ENCODE measurements around the gene EFCAB3. TPM values are rescaled to one million over a fixed set of nuclear protein-coding genes. Genes with fewer than 3 reads are reported as not detected.
"Not testable (repeated sequence)": the region's sequence is repeated elsewhere in the genome, so short reads cannot be mapped to it uniquely, and the experiment has no call there.

The EFCAB3 gene
- total RNA-seq, 1 experiment from 2014 or later, result not detected

GRCh38 chr17:62405451-62405850, 25.1 kb downstream of the EFCAB3 start:
- Mint-ChIP-seq H3K27me3 (ENCODE audit: unreplicated experiment) (peaks cover 32% of the 10 kb centered on the region), H3K9me3 (ENCODE audit: low read depth, unreplicated experiment) (no peaks in the 10 kb centered on the region), H3K4me1 (ENCODE audit: low read depth, unreplicated experiment) (no peaks in the 10 kb centered on the region), H3K27ac (ENCODE audit: unreplicated experiment) (no peak overlapping the region), H3K4me3 (ENCODE audit: low read depth, unreplicated experiment) (no peak overlapping the region), H3K36me3 (ENCODE audit: insufficient read depth, unreplicated experiment) (no peaks in the 10 kb centered on the region)
- BruUV-seq (replicated peaks), result no TSS peak
- intact Hi-C loops (cut with micrococcal nuclease; ENCODE audit: unreplicated experiment), result no loop called here
- CTCF ChIA-PET, result no interaction called here
- TF ChIP-seq CTCF (IDR thresholded peaks at IDR 0.05; ENCODE audit: unreplicated experiment), result no peak
- no peak for DNase-seq

GRCh38 chr17:62413090-62413489, 32.7 kb downstream of the EFCAB3 start:
- H3K4me1 Mint-ChIP-seq (ENCODE audit: low read depth, unreplicated experiment); intact Hi-C loops (cut with micrococcal nuclease; ENCODE audit: unreplicated experiment); H3K27ac Mint-ChIP-seq (ENCODE audit: unreplicated experiment); H3K9me3 Mint-ChIP-seq (ENCODE audit: low read depth, unreplicated experiment); CTCF ChIA-PET; H3K36me3 Mint-ChIP-seq (ENCODE audit: insufficient read depth, unreplicated experiment); H3K4me3 Mint-ChIP-seq (ENCODE audit: low read depth, unreplicated experiment); BruUV-seq (replicated peaks); DNase-seq: not testable (repeated sequence)
- peaks cover 17% of the 10 kb centered on the region for H3K27me3 Mint-ChIP-seq (ENCODE audit: unreplicated experiment)

GRCh38 chr17:62423647-62424461, 43.5 kb downstream of the EFCAB3 start, which contains the start of gene METTL2A:
Gene METTL2A (plus strand): TSS chr17:62423897. CDS start chr17:62423903, 6 bp downstream.
- Mint-ChIP-seq H3K4me3 (ENCODE audit: low read depth, unreplicated experiment) (peak within 1 kb of the TSS; percentile 91), H3K36me3 (ENCODE audit: insufficient read depth, unreplicated experiment) (peaks cover 17% of the 10 kb centered on the region), H3K4me1 (ENCODE audit: low read depth, unreplicated experiment) (peaks cover 15% of the 10 kb centered on the region), H3K27ac (ENCODE audit: unreplicated experiment) (peak within 1 kb of the TSS; percentile 82)
- CTCF ChIA-PET, result interaction anchor here (0.7 kb wide), 2 partner anchors 12 to 202 kb away, joined by 5 to 6 read pairs; no protein-coding TSS in a partner anchor
- H3K9me3 Mint-ChIP-seq (ENCODE audit: low read depth, unreplicated experiment); H3K27me3 Mint-ChIP-seq (ENCODE audit: unreplicated experiment); intact Hi-C loops (cut with micrococcal nuclease; ENCODE audit: unreplicated experiment); BruUV-seq (replicated peaks): not testable (repeated sequence)
- peak; percentile 82 for DNase-seq
- peak; percentile 36 for TF ChIP-seq CTCF (IDR thresholded peaks at IDR 0.05; ENCODE audit: unreplicated experiment)

- H3K27me3 Mint-ChIP-seq (ENCODE audit: unreplicated experiment); H3K4me3 Mint-ChIP-seq (ENCODE audit: low read depth, unreplicated experiment); BruUV-seq (replicated peaks); H3K27ac Mint-ChIP-seq (ENCODE audit: unreplicated experiment); CTCF ChIA-PET; DNase-seq; H3K9me3 Mint-ChIP-seq (ENCODE audit: low read depth, unreplicated experiment); intact Hi-C loops (cut with micrococcal nuclease; ENCODE audit: unreplicated experiment): not testable (repeated sequence)
- peaks cover 15% of the 10 kb centered on the region for H3K4me1 Mint-ChIP-seq (ENCODE audit: low read depth, unreplicated experiment)
- H3K36me3 Mint-ChIP-seq (ENCODE audit: insufficient read depth, unreplicated experiment), result peaks cover 17% of the 10 kb centered on the region
Observed at GRCh38 chr17:62426214-62426613, 45.9 kb downstream of the EFCAB3 start.

GRCh38 chr17:62435251-62435650, 54.9 kb downstream of the EFCAB3 start:
- BruUV-seq (replicated peaks); H3K27ac Mint-ChIP-seq (ENCODE audit: unreplicated experiment); CTCF ChIA-PET; H3K27me3 Mint-ChIP-seq (ENCODE audit: unreplicated experiment); intact Hi-C loops (cut with micrococcal nuclease; ENCODE audit: unreplicated experiment); H3K4me3 Mint-ChIP-seq (ENCODE audit: low read depth, unreplicated experiment); DNase-seq; H3K4me1 Mint-ChIP-seq (ENCODE audit: low read depth, unreplicated experiment); H3K9me3 Mint-ChIP-seq (ENCODE audit: low read depth, unreplicated experiment); H3K36me3 Mint-ChIP-seq (ENCODE audit: insufficient read depth, unreplicated experiment): not testable (repeated sequence)

- H3K4me1 Mint-ChIP-seq (ENCODE audit: low read depth, unreplicated experiment); CTCF ChIA-PET; H3K36me3 Mint-ChIP-seq (ENCODE audit: insufficient read depth, unreplicated experiment); intact Hi-C loops (cut with micrococcal nuclease; ENCODE audit: unreplicated experiment); H3K4me3 Mint-ChIP-seq (ENCODE audit: low read depth, unreplicated experiment); DNase-seq; H3K27ac Mint-ChIP-seq (ENCODE audit: unreplicated experiment); H3K9me3 Mint-ChIP-seq (ENCODE audit: low read depth, unreplicated experiment); BruUV-seq (replicated peaks); H3K27me3 Mint-ChIP-seq (ENCODE audit: unreplicated experiment): not testable (repeated sequence)
Observed at GRCh38 chr17:62441181-62441580, 60.8 kb downstream of the EFCAB3 start.

Data from Calu3 (cell line).